Smooth muscle cell of the umbilical artery (primary cell): Measurements from ENCODE around the gene CFAP99. TPM values are rescaled to one million over a fixed set of nuclear protein-coding genes. Genes with fewer than 3 reads are reported as not detected.

Experiments used
- total RNA-seq: library from RNA; depleted of rRNA; stranded (reverse); fragments of >200 nt; gene quantifications from 2 replicates; pipeline ENCODE4 v1.2.3, GENCODE V29; 2014

CFAP99 gene
- total RNA-seq = not detected in 2 replicates

DNA sequence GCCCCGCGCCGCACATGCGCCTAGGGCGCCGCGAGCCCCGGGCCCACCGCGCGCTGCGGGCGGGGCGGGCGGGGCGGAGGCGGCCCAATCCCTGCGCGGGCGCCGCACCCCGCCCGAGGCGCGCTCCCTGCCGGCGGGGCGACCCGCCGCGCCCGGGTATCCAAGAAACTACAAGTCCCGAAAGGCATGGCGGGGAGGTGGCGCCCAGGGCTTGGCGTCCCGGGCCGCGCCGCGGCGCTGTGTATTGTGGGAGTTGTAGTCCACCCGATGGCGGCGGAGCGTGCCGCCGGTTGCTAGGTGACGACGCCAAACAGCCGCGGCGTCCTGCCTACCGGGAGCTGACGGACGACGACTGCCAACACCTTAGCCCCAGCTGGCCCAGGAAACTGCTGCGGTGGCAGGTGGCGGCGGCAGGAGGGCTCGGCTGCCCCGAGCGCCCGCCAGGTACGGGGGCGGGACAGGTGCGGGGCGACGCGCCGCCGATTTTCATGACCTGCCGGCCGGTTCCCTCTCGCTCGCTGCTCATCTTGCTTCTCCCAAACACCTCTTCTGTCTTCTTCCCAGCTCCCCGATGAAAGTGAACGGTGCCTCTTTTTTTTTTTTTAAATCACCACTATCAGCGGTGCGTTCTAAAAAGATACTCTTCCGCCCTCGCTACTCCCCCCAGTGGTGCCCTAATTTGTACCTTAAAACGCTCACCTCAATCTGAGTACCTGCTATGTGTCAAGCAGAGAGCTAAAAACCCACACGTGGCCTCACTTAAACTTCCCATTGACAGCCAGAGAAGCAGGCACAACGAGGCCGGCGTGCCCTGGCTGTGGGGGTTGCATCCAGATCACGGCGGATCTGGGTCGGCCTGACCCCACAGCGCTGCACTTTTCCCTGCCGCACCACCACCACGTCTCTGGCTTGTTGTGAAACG lies at the start of gene CFAP99:
CFAP99 (plus strand) TSS at position 306 of the 922 bp plus-strand sequence.

GRCh38 chr4:2417765-2418649 lies 748 bp upstream of the CFAP99 start, which contains the start of gene ZFYVE28:
Gene ZFYVE28 (minus strand): TSS chr4:2418645. CDS start chr4:2418323, 322 bp downstream.

GRCh38 chr4:2468456-2469191 lies 49.9 kb downstream of the CFAP99 start, which contains the start of gene RNF4:
Gene RNF4 (plus strand): TSS chr4:2469106. CDS start chr4:2490494, 21,388 bp downstream.

Other genes with a start within 250 kb of the CFAP99 start
- gene HAUS3, start 176.8 kb upstream of the CFAP99 start, total RNA-seq = 7.4 and 11.9 TPM in 2 replicates
- gene POLN, start 176.8 kb upstream of the CFAP99 start, total RNA-seq = 5.3 TPM in 2 replicates
- gene MXD4, start 156.8 kb upstream of the CFAP99 start, total RNA-seq = 41.6 and 49.2 TPM in 2 replicates
- 8.0 and 8.1 TPM in 2 replicates for gene ZFYVE28, start 310 bp upstream of the CFAP99 start, total RNA-seq
- gene RNF4, start 50.2 kb downstream of the CFAP99 start, total RNA-seq = 62.7 and 99.1 TPM in 2 replicates
- gene FAM193A, start 117.7 kb downstream of the CFAP99 start, total RNA-seq = 9.8 and 17.7 TPM in 2 replicates